HG03558 (cell line): ENCODE data around the gene ZNF256.

Source experiments
- ATAC-seq: cut with Tn5 transposase; IDR thresholded peaks from one replicate; pipeline ENCODE4 v1.9.1; 2021; ENCODE audit warnings: moderate number of reproducible peaks; ENCODE audit not compliant: unreplicated experiment; ENCODE audit errors: extremely low read depth

ZNF256 gene

DNA sequence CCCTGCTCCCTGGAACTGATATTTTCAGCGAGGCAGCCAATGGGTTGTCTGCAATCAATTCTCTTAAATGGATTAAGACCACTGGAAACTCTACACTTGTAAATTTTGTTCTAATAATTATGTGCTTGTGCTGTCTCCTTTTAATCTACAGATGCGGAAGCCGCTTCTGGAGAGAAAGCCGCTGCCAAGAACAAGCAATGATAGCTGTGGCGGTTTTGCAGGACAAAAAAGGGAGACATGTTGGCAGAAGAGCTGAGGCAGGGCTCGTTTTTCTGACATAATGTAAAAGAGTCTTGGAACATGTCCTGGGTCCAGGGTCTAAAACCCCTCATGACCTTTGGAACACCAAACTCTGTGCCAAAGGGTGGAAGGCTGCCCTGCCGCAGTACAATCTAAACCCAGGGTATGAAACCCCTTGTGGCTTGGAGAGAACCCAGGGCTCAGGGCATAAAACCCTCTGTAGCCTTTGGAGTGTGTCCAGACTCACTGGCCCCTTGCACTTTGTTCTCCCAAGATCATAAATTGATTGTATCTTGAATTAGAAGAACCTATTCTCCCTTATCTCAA, 43.8 kb downstream of the ZNF256 start:
- ATAC-seq: no peak

DNA sequence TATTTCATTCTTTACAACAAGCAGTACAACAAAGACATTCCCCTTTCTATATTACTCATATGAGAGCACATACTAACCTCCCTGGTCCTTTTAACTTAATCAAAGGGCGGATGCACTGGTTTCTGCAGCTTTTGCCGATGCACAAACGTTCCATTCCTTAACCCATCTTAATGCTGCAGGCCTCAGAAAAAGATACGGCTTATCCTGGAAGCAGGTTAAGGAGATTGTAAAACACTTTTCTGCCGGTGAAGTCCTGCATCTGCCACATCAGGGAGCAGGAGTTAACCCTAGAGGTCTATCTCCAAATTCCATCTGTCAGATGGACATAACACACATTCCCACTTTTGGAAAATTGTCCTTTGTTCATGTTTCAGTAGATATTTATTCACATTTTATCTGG, 47.2 kb downstream of the ZNF256 start:
- ATAC-seq: no peak
